Measurements from ENCODE around the gene SMOC1. TPM values are rescaled to one million over a fixed set of nuclear protein-coding genes. Genes with fewer than 3 reads are reported as not detected.

SMOC1 gene
- total and polyA plus RNA-seq, 2 of the 8 experiments (the other 6 are each of a cell fraction or from before 2014, with no cell fraction given), result 1.6 to 2.4 TPM

- H3K14ac ChIP-seq (ENCODE audit: insufficient read length), result no peak overlapping the region
- H3K36me3 ChIP-seq (ENCODE audit: control insufficient read depth in 2 of 4, insufficient read depth in 4 of 4, low read length in 3 of 4), result no peaks in the 10 kb centered on the region
- peaks cover 2 to 9% of the 10 kb centered on the region in 2 experiments; a peak in 3 of 4 replicates for H3K9me3 ChIP-seq (ENCODE audit: insufficient read depth in 2 of 2, low read depth in 1 of 2, low read length in 1 of 2)
- H2BK15ac ChIP-seq (ENCODE audit: low read length), result no peak overlapping the region
- no peak overlapping the region for H4K5ac ChIP-seq (ENCODE audit: insufficient read length, low read depth, low read length)
- 0 out of 2 replicates have a peak, but pooled peaks cover 3% of the 10 kb centered on the region for H3K23me2 ChIP-seq (ENCODE audit: low read depth, low read length)
- DNase-seq (ENCODE audit: low read depth in 1 of 2, low spot score in 2 of 2) (no peak), FAIRE-seq (no peak)
- no peak overlapping the region for H2BK20ac ChIP-seq (ENCODE audit: low read length)
- H3K27ac ChIP-seq (ENCODE audit: low read depth, low read length), result no peak overlapping the region
- H2AFZ ChIP-seq (ENCODE audit: low read length), result no peak overlapping the region
- H3K4me1 ChIP-seq (replicated peaks in 1 of 4; ENCODE audit: control insufficient read depth in 3 of 4, insufficient read depth in 4 of 4, low read length in 3 of 4), result peaks cover 0 to 3% (median 1%) of the 10 kb centered on the region in 4 experiments; a peak in 1 of 7 replicates
- TF ChIP-seq PHF8 (conservative IDR thresholded peaks at IDR 0.05; ENCODE audit: low read depth, low read length) (no peak), SUZ12 (IDR thresholded peaks at IDR 0.05; ENCODE audit: low read length) (no peak)
- ChIA-PET CTCF (ENCODE audit: partially characterized antibody) (interaction anchor here (0.6 to 4.4 kb wide), 6 partner anchors 9 to 142 kb away, joined by 3 to 18 read pairs (median 3); no protein-coding TSS in a partner anchor), POLR2A (ENCODE audit: partially characterized antibody) (interaction anchor here (1.4 kb wide), 1 partner anchor 12 kb away, joined by 3 read pairs; no protein-coding TSS in a partner anchor)
- H2BK12ac ChIP-seq (ENCODE audit: low read depth, low read length), result no peak overlapping the region
- no peaks in the 10 kb centered on the region for H3K79me1 ChIP-seq (ENCODE audit: low read depth, low read length)
- H2BK120ac ChIP-seq (replicated peaks; ENCODE audit: low read depth, low read length), result no peak overlapping the region
- H4K20me1 ChIP-seq (replicated peaks in 1 of 2; ENCODE audit: control insufficient read depth in 1 of 2, insufficient read depth in 2 of 2, low read length in 2 of 2), result no peaks in the 10 kb centered on the region
- no peak overlapping the region for H2AK5ac ChIP-seq (ENCODE audit: low read depth, low read length)
- no peak overlapping the region for H3K56ac ChIP-seq (replicated peaks; ENCODE audit: insufficient read length, low read depth, low read length)
- no peak overlapping the region for H3K9ac ChIP-seq (replicated peaks in 1 of 4; ENCODE audit: extremely low read depth in 1 of 4, low read depth in 3 of 4, low read length in 3 of 4)
- H4K8ac ChIP-seq (ENCODE audit: extremely low read depth, insufficient read depth, low read length), result no peak overlapping the region
- no peak overlapping the region for H3K4me3 ChIP-seq (ENCODE audit: extremely low read depth in 1 of 4, insufficient read depth in 2 of 4, low read depth in 3 of 4, low read length in 4 of 4)
- H4K91ac ChIP-seq (replicated peaks; ENCODE audit: insufficient read length, low read length), result no peak overlapping the region
- H3K79me2 ChIP-seq (ENCODE audit: control insufficient read depth in 1 of 2, insufficient read depth in 2 of 2, low read length in 2 of 2), result no peaks in the 10 kb centered on the region
- no peaks in the 10 kb centered on the region for H3K27me3 ChIP-seq (replicated peaks in 1 of 4; ENCODE audit: control insufficient read depth in 3 of 4, extremely low read depth in 1 of 4, insufficient read depth in 3 of 4, low read length in 3 of 4)
- H3K23ac ChIP-seq (ENCODE audit: insufficient read length), result no peak overlapping the region
- H3K4ac ChIP-seq (replicated peaks; ENCODE audit: insufficient read length, low read depth, low read length), result no peak overlapping the region
- H3K4me2 ChIP-seq (ENCODE audit: insufficient read depth in 1 of 2, low read depth in 2 of 2, low read length in 2 of 2), result no peak overlapping the region
- WGBS, 2 experiments (ENCODE audit: extremely low coverage in 1 of 2, insufficient coverage in 1 of 2, insufficient read length in 1 of 2, insufficient replicate concordance in 2 of 2, low coverage in 1 of 2, low lambda C conversion rate in 2 of 2, missing lambda C conversion rate in 1 of 2), result 90% methylated on average over 2 of the region's 2 CpGs; no CpG with 5 or more reads in 1 of the 2 experiments
- no peak overlapping the region for H3K18ac ChIP-seq (ENCODE audit: extremely low read depth, low read length)
- no peak overlapping the region for H2BK5ac ChIP-seq (ENCODE audit: low read depth, low read length)
These were observed 7.4 kb downstream of the SMOC1 start for GRCh38 chr14:69886453-69887242.

Data from H1 (cell line).